T-helper 1 cell treated with Interleukin-12 subunit alpha and Interleukin-12 subunit beta and Interleukin-4 antibody, amounts not matched to agents 30 μg/mL and 1 μg/mL, for 36 hours (primary cell): ENCODE results near the gene C12orf75.

Experiments
- H3K27ac Mint-ChIP-seq: one replicate; pipeline ENCODE4 v1.8.0; 2021; ENCODE audit warnings: mild to moderate bottlenecking, mixed read lengths
- H3K27me3 Mint-ChIP-seq: one replicate; pipeline ENCODE4 v1.8.0; 2021; ENCODE audit warnings: low read depth, mixed read lengths
- H3K36me3 Mint-ChIP-seq: one replicate; pipeline ENCODE4 v1.8.0; 2021; ENCODE audit warnings: low read depth, mixed read lengths
- H3K4me1 Mint-ChIP-seq: one replicate; pipeline ENCODE4 v1.8.0; 2021; ENCODE audit warnings: low read depth, mixed read lengths
- H3K4me3 Mint-ChIP-seq: one replicate; pipeline ENCODE4 v1.8.0; 2021; ENCODE audit warnings: mild to moderate bottlenecking, moderate library complexity, mixed read lengths
- H3K9me3 Mint-ChIP-seq: one replicate; pipeline ENCODE4 v1.8.0; 2021; ENCODE audit warnings: mixed read lengths

C12orf75 gene

GRCh38 chr12:105330283-105330930 lies at the start of gene C12orf75:
C12orf75 (plus strand) TSS chr12:105330691; CDS start chr12:105330892, 201 bp downstream.
- H3K27me3 Mint-ChIP-seq: no peaks in the 10 kb centered on the region
- H3K4me1 Mint-ChIP-seq: peaks cover 64% of the 10 kb centered on the region
- peak within 1 kb of the TSS; percentile 94 for H3K27ac Mint-ChIP-seq
- H3K36me3 Mint-ChIP-seq: peaks cover 12% of the 10 kb centered on the region
- no peaks in the 10 kb centered on the region for H3K9me3 Mint-ChIP-seq
- H3K4me3 Mint-ChIP-seq: peak within 1 kb of the TSS; percentile 91

- Mint-ChIP-seq H3K4me1 (peaks cover 4% of the 10 kb centered on the region), H3K36me3 (no peaks in the 10 kb centered on the region)
Measured at GRCh38 chr12:105280966-105281693, 49.4 kb upstream of the C12orf75 start.

GRCh38 chr12:105281694-105282049 lies 48.8 kb upstream of the C12orf75 start:
- H3K27ac Mint-ChIP-seq: no peak overlapping the region
- no peak overlapping the region for H3K4me3 Mint-ChIP-seq
- H3K36me3 Mint-ChIP-seq: no peaks in the 10 kb centered on the region
- no peaks in the 10 kb centered on the region for H3K9me3 Mint-ChIP-seq
- H3K4me1 Mint-ChIP-seq: peaks cover 2% of the 10 kb centered on the region
- H3K27me3 Mint-ChIP-seq: peaks cover 23% of the 10 kb centered on the region

More at GRCh38 chr12:105280966-105281693, 49.4 kb upstream of the C12orf75 start:
- Mint-ChIP-seq H3K27me3 (peaks cover 21% of the 10 kb centered on the region), H3K27ac (no peak overlapping the region), H3K4me3 (no peak overlapping the region), H3K9me3 (no peaks in the 10 kb centered on the region)

- Mint-ChIP-seq H3K36me3 (no peaks in the 10 kb centered on the region), H3K9me3 (no peaks in the 10 kb centered on the region), H3K27ac (no peak overlapping the region), H3K4me1 (no peaks in the 10 kb centered on the region), H3K27me3 (peaks cover 23% of the 10 kb centered on the region), H3K4me3 (no peak overlapping the region)
Measured at GRCh38 chr12:105285378-105285777, 45.1 kb upstream of the C12orf75 start.

- no peaks in the 10 kb centered on the region for H3K36me3 Mint-ChIP-seq
- H3K27me3 Mint-ChIP-seq: peaks cover 23% of the 10 kb centered on the region
- H3K4me3 Mint-ChIP-seq: no peak overlapping the region
- H3K27ac Mint-ChIP-seq: no peak overlapping the region
- H3K4me1 Mint-ChIP-seq: no peaks in the 10 kb centered on the region
- no peaks in the 10 kb centered on the region for H3K9me3 Mint-ChIP-seq
Measured at GRCh38 chr12:105287408-105287807, 43.1 kb upstream of the C12orf75 start.

GRCh38 chr12:105288311-105288996 lies 42.0 kb upstream of the C12orf75 start:
- no peak overlapping the region for H3K27ac Mint-ChIP-seq
- no peaks in the 10 kb centered on the region for H3K36me3 Mint-ChIP-seq
- H3K4me1 Mint-ChIP-seq: no peaks in the 10 kb centered on the region
- no peaks in the 10 kb centered on the region for H3K9me3 Mint-ChIP-seq
- peaks cover 22% of the 10 kb centered on the region for H3K27me3 Mint-ChIP-seq
- H3K4me3 Mint-ChIP-seq: no peak overlapping the region

GRCh38 chr12:105289114-105289904 lies 41.2 kb upstream of the C12orf75 start:
- no peak overlapping the region for H3K27ac Mint-ChIP-seq
- no peaks in the 10 kb centered on the region for H3K9me3 Mint-ChIP-seq
- H3K4me3 Mint-ChIP-seq: no peak overlapping the region
- no peaks in the 10 kb centered on the region for H3K36me3 Mint-ChIP-seq
- H3K27me3 Mint-ChIP-seq: peaks cover 13% of the 10 kb centered on the region
- H3K4me1 Mint-ChIP-seq: no peaks in the 10 kb centered on the region

- Mint-ChIP-seq H3K4me3 (no peak overlapping the region), H3K27me3 (no peaks in the 10 kb centered on the region), H3K4me1 (no peaks in the 10 kb centered on the region), H3K27ac (no peak overlapping the region), H3K36me3 (peaks cover 2% of the 10 kb centered on the region), H3K9me3 (no peaks in the 10 kb centered on the region)
Measured at GRCh38 chr12:105291531-105291930, 39.0 kb upstream of the C12orf75 start.

GRCh38 chr12:105292705-105293104 lies 37.8 kb upstream of the C12orf75 start:
- H3K27ac Mint-ChIP-seq: no peak overlapping the region
- H3K27me3 Mint-ChIP-seq: no peaks in the 10 kb centered on the region
- peaks cover 2% of the 10 kb centered on the region for H3K36me3 Mint-ChIP-seq
- H3K4me3 Mint-ChIP-seq: no peak overlapping the region
- no peaks in the 10 kb centered on the region for H3K4me1 Mint-ChIP-seq
- H3K9me3 Mint-ChIP-seq: peaks cover 4% of the 10 kb centered on the region

GRCh38 chr12:105293187-105293586 lies 37.3 kb upstream of the C12orf75 start:
- Mint-ChIP-seq H3K27ac (no peak overlapping the region), H3K4me1 (no peaks in the 10 kb centered on the region), H3K9me3 (peaks cover 9% of the 10 kb centered on the region), H3K27me3 (no peaks in the 10 kb centered on the region), H3K4me3 (no peak overlapping the region), H3K36me3 (peaks cover 5% of the 10 kb centered on the region)

GRCh38 chr12:105294161-105294560 lies 36.3 kb upstream of the C12orf75 start:
- Mint-ChIP-seq H3K27ac (no peak overlapping the region), H3K36me3 (peaks cover 7% of the 10 kb centered on the region), H3K4me3 (no peak overlapping the region), H3K4me1 (no peaks in the 10 kb centered on the region), H3K9me3 (peaks cover 18% of the 10 kb centered on the region), H3K27me3 (no peaks in the 10 kb centered on the region)

- H3K36me3 Mint-ChIP-seq: peaks cover 10% of the 10 kb centered on the region
- no peaks in the 10 kb centered on the region for H3K4me1 Mint-ChIP-seq
- H3K4me3 Mint-ChIP-seq: no peak overlapping the region
- H3K27ac Mint-ChIP-seq: no peak overlapping the region
- H3K9me3 Mint-ChIP-seq: peaks cover 26% of the 10 kb centered on the region
- no peaks in the 10 kb centered on the region for H3K27me3 Mint-ChIP-seq
Measured at GRCh38 chr12:105294886-105295479, 35.5 kb upstream of the C12orf75 start.

GRCh38 chr12:105296116-105297089 lies 34.1 kb upstream of the C12orf75 start:
- no peaks in the 10 kb centered on the region for H3K27me3 Mint-ChIP-seq
- no peaks in the 10 kb centered on the region for H3K4me1 Mint-ChIP-seq
- no peak overlapping the region for H3K4me3 Mint-ChIP-seq
- no peak overlapping the region for H3K27ac Mint-ChIP-seq
- peaks cover 16% of the 10 kb centered on the region for H3K36me3 Mint-ChIP-seq
- peaks cover 38% of the 10 kb centered on the region for H3K9me3 Mint-ChIP-seq
